Uterus (tissue), 4 donors: ENCODE measurements around the gene TNS1. TPM values are rescaled to one million over a fixed set of nuclear protein-coding genes. Genes with fewer than 3 reads are reported as not detected.

ENCODE experiments used
- DNase-seq, 2 donors: peaks; one replicate each; pipeline ENCODE4 v3.0.0-alpha.2; 2019 to 2020
- H3K27ac ChIP-seq, 2 donors: fragments of 200-600 bp; sonication (generic); 1 replicate in 1 of 2; 2 replicates in 1 of 2; pipeline ENCODE4 v1.5.1; 2016 to 2018
- H3K27me3 ChIP-seq, 2 donors: fragments of 200-600 bp; sonication (generic); one replicate each; pipeline ENCODE4 v1.5.1; 2018 to 2019; ENCODE audit warnings: control low read depth in 1 of 2
- H3K36me3 ChIP-seq, 2 donors: fragments of 200-600 bp; sonication (generic); one replicate each; pipeline ENCODE4 v1.5.1; 2019; ENCODE audit warnings: control low read depth in 1 of 2
- H3K4me1 ChIP-seq, 2 donors: fragments of 200-600 bp; sonication (generic); one replicate each; pipeline ENCODE4 v1.5.1; 2018 to 2019; ENCODE audit warnings: control low read depth in 1 of 2
- H3K4me3 ChIP-seq, 2 donors: fragments of 200-600 bp; sonication (generic); 1 replicate in 1 of 2; 2 replicates in 1 of 2; pipeline ENCODE4 v1.5.1; 2018 to 2019; ENCODE audit warnings: mild to moderate bottlenecking in 1 of 2
- H3K9me3 ChIP-seq, 2 donors: fragments of 200-600 bp; sonication (generic); one replicate each; pipeline ENCODE4 v1.5.1; 2019; ENCODE audit warnings: control low read depth in 1 of 2
- CTCF ChIP-seq, 4 experiments: fragments of 200-600 bp in 2 of 4; fragments of 450-650 bp in 2 of 4; sonication (generic) in 2 of 4; IDR thresholded peaks; one replicate each; pipeline ENCODE4 v1.5.1; 2016 to 2019; ENCODE audit warnings: antibody characterized with exemption in 4 of 4, mild to moderate bottlenecking in 2 of 4, moderate library complexity in 1 of 4
- POLR2A ChIP-seq, 2 donors: fragments of 450-650 bp; IDR thresholded peaks; one replicate each; pipeline ENCODE4 v1.6.1; 2016; ENCODE audit warnings: antibody characterized with exemption in 2 of 2, mild to moderate bottlenecking in 1 of 2, moderate library complexity in 1 of 2
- intact Hi-C: fragments of 100-400 bp; cut with DNase I; formaldehyde crosslinking; loops from one replicate; pipeline ENCODE4 v1.15.1; 2023; ENCODE audit warnings: low total_unique reads
- total RNA-seq, 4 donors: library from RNA; depleted of rRNA in 3 of 4; stranded (reverse); fragments of >200 nt in 3 of 4; gene quantifications; one replicate each; pipeline versions ENCODE4 v1.1.0 to v1.2.4, GENCODE V29; 2014 to 2023
- donor health status: DM: yes; HTN: yes; CAD: no.

TNS1 gene
- total RNA-seq, 4 donors from 2014 or later = 144 to 1,338 (median 313) TPM

GRCh38 chr2:218014706-218015585 is 12.2 kb upstream of the TNS1 start:
- H3K27ac ChIP-seq = no peak overlapping the region
- peaks cover 0 to 5% of the 10 kb centered on the region in 2 donors for H3K4me1 ChIP-seq
- intact Hi-C loops = no loop called here

GRCh38 chr2:218013289-218013688 is 10.5 kb upstream of the TNS1 start:
- Histone ChIP-seq H3K9me3 (no peaks in the 10 kb centered on the region), H3K27me3 (no peaks in the 10 kb centered on the region), H3K4me1 (peaks cover 0 to 16% of the 10 kb centered on the region in 2 donors), H3K36me3 (no peaks in the 10 kb centered on the region), H3K4me3 (no peak overlapping the region), H3K27ac (no peak overlapping the region)
- intact Hi-C loops = no loop called here
- DNase-seq = no peak
- TF ChIP-seq CTCF (IDR thresholded peaks at IDR 0.05) = no peak
- TF ChIP-seq POLR2A (IDR thresholded peaks at IDR 0.05) = no peak

More at GRCh38 chr2:218014706-218015585, 12.2 kb upstream of the TNS1 start:
- TF ChIP-seq CTCF (IDR thresholded peaks at IDR 0.05) (no peak), POLR2A (IDR thresholded peaks at IDR 0.05) (no peak)
- Histone ChIP-seq H3K27me3 (no peaks in the 10 kb centered on the region), H3K9me3 (no peaks in the 10 kb centered on the region), H3K36me3 (no peaks in the 10 kb centered on the region), H3K4me3 (no peak overlapping the region)
- no peak for DNase-seq

- H3K27me3 ChIP-seq = no peaks in the 10 kb centered on the region
- intact Hi-C loops = no loop called here
- H3K4me3 ChIP-seq = no peak overlapping the region
- H3K9me3 ChIP-seq = no peaks in the 10 kb centered on the region
- no peak for TF ChIP-seq POLR2A (IDR thresholded peaks at IDR 0.05)
- TF ChIP-seq CTCF (IDR thresholded peaks at IDR 0.05) = no peak
- DNase-seq = no peak
- H3K27ac ChIP-seq = no peak overlapping the region
- H3K4me1 ChIP-seq = peaks cover 0 to 21% of the 10 kb centered on the region in 2 donors
- no peaks in the 10 kb centered on the region for H3K36me3 ChIP-seq
These were observed 9.5 kb upstream of the TNS1 start for GRCh38 chr2:218012284-218012683.

GRCh38 chr2:218011653-218012040 is 8.9 kb upstream of the TNS1 start:
- TF ChIP-seq POLR2A (IDR thresholded peaks at IDR 0.05) (no peak), CTCF (IDR thresholded peaks at IDR 0.05) (no peak)
- no peak for DNase-seq
- Histone ChIP-seq H3K9me3 (no peaks in the 10 kb centered on the region), H3K27me3 (no peaks in the 10 kb centered on the region), H3K4me3 (no peak overlapping the region), H3K36me3 (no peaks in the 10 kb centered on the region), H3K27ac (no peak overlapping the region), H3K4me1 (peaks cover 0 to 21% of the 10 kb centered on the region in 2 donors)
- intact Hi-C loops = no loop called here

GRCh38 chr2:218010984-218011652 is 8.3 kb upstream of the TNS1 start:
- no peaks in the 10 kb centered on the region for H3K36me3 ChIP-seq
- peaks cover 0 to 21% of the 10 kb centered on the region in 2 donors for H3K4me1 ChIP-seq
- TF ChIP-seq POLR2A (IDR thresholded peaks at IDR 0.05) = no peak
- no peak for TF ChIP-seq CTCF (IDR thresholded peaks at IDR 0.05)
- DNase-seq = no peak
- intact Hi-C loops = no loop called here
- no peak overlapping the region for H3K4me3 ChIP-seq
- no peaks in the 10 kb centered on the region for H3K27me3 ChIP-seq
- H3K27ac ChIP-seq = no peak overlapping the region
- H3K9me3 ChIP-seq = no peaks in the 10 kb centered on the region
